Globus pallidus (tissue), 1 donor: ENCODE data around the gene IST1.
"Not testable (repeated sequence)": the region's sequence is repeated elsewhere in the genome, so short reads cannot be mapped to it uniquely, and the experiment has no call there.

Experiments used
- DNase-seq: peaks from one replicate; pipeline ENCODE4 v3.0.0-alpha.2; 2015; ENCODE audit warnings: low spot score

Gene IST1

GRCh38 chr16:71882505-71883167, 12.7 kb upstream of the IST1 start:
- peak; percentile 71 for DNase-seq

- peak; percentile 24 for DNase-seq
These were observed 12.0 kb upstream of the IST1 start for GRCh38 chr16:71883168-71883848.

GRCh38 chr16:71883849-71884638, 11.3 kb upstream of the IST1 start, which contains the start of gene ZNF821:
ZNF821 (minus strand) TSS chr16:71884182; CDS start chr16:71879946, 4,236 bp downstream.
- DNase-seq: peak; percentile 75

- DNase-seq: no peak
These were observed 10.1 kb upstream of the IST1 start for GRCh38 chr16:71885261-71885650.

- DNase-seq: no peak
These were observed 6.2 kb upstream of the IST1 start for GRCh38 chr16:71889147-71889546.

GRCh38 chr16:71893888-71894228, 1.5 kb upstream of the IST1 start:
- DNase-seq: no peak

GRCh38 chr16:71894229-71894920, 956 bp upstream of the IST1 start:
- peak; percentile 50 for DNase-seq

- DNase-seq: no peak
These were observed 491 bp downstream of the IST1 start for GRCh38 chr16:71895679-71896365.

- no peak for DNase-seq
These were observed 1.5 kb downstream of the IST1 start for GRCh38 chr16:71896764-71897368.

GRCh38 chr16:71899171-71899570, 3.8 kb downstream of the IST1 start:
- DNase-seq: no peak

- no peak for DNase-seq
These were observed 7.5 kb downstream of the IST1 start for GRCh38 chr16:71902656-71903365.

GRCh38 chr16:71903608-71904007, 8.3 kb downstream of the IST1 start:
- no peak for DNase-seq

- no peak for DNase-seq
These were observed 8.9 kb downstream of the IST1 start for GRCh38 chr16:71904239-71904638.

GRCh38 chr16:71905765-71906164, 10.4 kb downstream of the IST1 start:
- DNase-seq: not testable (repeated sequence)

- no peak for DNase-seq
These were observed 15.8 kb downstream of the IST1 start for GRCh38 chr16:71911121-71911520.

- DNase-seq: no peak
These were observed 17.4 kb downstream of the IST1 start for GRCh38 chr16:71912534-71913275.

- DNase-seq: no peak
These were observed 19.5 kb downstream of the IST1 start for GRCh38 chr16:71914802-71915201.

- no peak for DNase-seq
These were observed 20.0 kb downstream of the IST1 start for GRCh38 chr16:71915350-71915749.

GRCh38 chr16:71916397-71916920, 21.1 kb downstream of the IST1 start:
- DNase-seq: peak; percentile 24

- DNase-seq: no peak
These were observed 22.6 kb downstream of the IST1 start for GRCh38 chr16:71917900-71918299.
